Thymus (tissue), 14 donors: ENCODE data around the gene PSME1. TPM values are rescaled to one million over a fixed set of nuclear protein-coding genes. Genes with fewer than 3 reads are reported as not detected.

ENCODE experiments used
- DNase-seq, 9 donors: peaks; one replicate each; pipeline ENCODE4 v3.0.0-alpha.2; 2013; ENCODE audit warnings: low spot score in 9 of 9, low read depth in 6 of 9, missing footprints in 1 of 9
- H3K27ac ChIP-seq, 2 donors: one replicate each; pipeline ENCODE4 v1.5.1; 2013; ENCODE audit warnings: control low read depth in 1 of 2, low read depth in 1 of 2, low read length in 1 of 2, mild to moderate bottlenecking in 1 of 2, moderate library complexity in 1 of 2
- H3K27me3 ChIP-seq, 2 donors: one replicate each; pipeline ENCODE4 v1.5.1; 2013; ENCODE audit warnings: low read length in 1 of 2; ENCODE audit not compliant: control insufficient read depth in 2 of 2, insufficient read depth in 1 of 2
- H3K36me3 ChIP-seq, 2 donors: one replicate each; pipeline ENCODE4 v1.5.1; 2013; ENCODE audit warnings: low read length in 1 of 2, mild to moderate bottlenecking in 1 of 2, moderate library complexity in 1 of 2; ENCODE audit not compliant: control insufficient read depth in 2 of 2, insufficient read depth in 2 of 2
- H3K4me1 ChIP-seq, 2 donors: one replicate each; pipeline ENCODE4 v1.5.1; 2013; ENCODE audit warnings: low read length in 2 of 2; ENCODE audit not compliant: control insufficient read depth in 2 of 2, insufficient read depth in 2 of 2
- H3K4me3 ChIP-seq, 2 donors: one replicate each; pipeline ENCODE4 v1.5.1; 2013; ENCODE audit warnings: low read length in 2 of 2, control low read depth in 1 of 2, mild to moderate bottlenecking in 1 of 2
- H3K9me3 ChIP-seq, 2 donors: one replicate each; pipeline ENCODE4 v1.5.1; 2013; ENCODE audit warnings: low read length in 1 of 2, mild to moderate bottlenecking in 1 of 2; ENCODE audit not compliant: control insufficient read depth in 2 of 2, insufficient read depth in 1 of 2
- WGBS: extraction: QIAGEN DNeasy Blood & Tissue Kit; methylation state at CpG from one replicate; pipeline ENCODE4 v1.1.7; 2013; 5-methylcytosine and 5-hydroxymethylcytosine counted together
- long read RNA-seq, 10 donors: transcript quantifications; one replicate each; lab custom pipeline, GENCODE V29; 2026
- polyA plus RNA-seq: library from polyadenylated mRNA; stranded (reverse); fragments of 200-250 nt; gene quantifications from one replicate; pipeline ENCODE4 v1.2.3, GENCODE V29; 2013
- total RNA-seq: library from RNA; stranded (reverse); fragments of 120-200 nt; gene quantifications from one replicate; pipeline ENCODE4 v1.2.4, GENCODE V29; 2013
- donor health status: healthy.

PSME1 gene
- total RNA-seq (280 TPM), polyA plus RNA-seq (255 TPM)
- long read RNA-seq, donor 1, transcript PSME1-201 (11 exons, 1,006 nt), result major isoform, 20 of 25 reads
- long read RNA-seq, donor 1, partial matches to known transcripts, result 5 of 25 reads
- long read RNA-seq, donor 1, other reads (novel, unspliced or antisense), result 0 of 25 reads
- long read RNA-seq, donor 2, result 0 reads
- long read RNA-seq, donor 3, transcript PSME1-201 (11 exons, 1,006 nt), result major isoform, 132 of 248 reads
- long read RNA-seq, donor 3, partial matches to known transcripts, result 101 of 248 reads
- long read RNA-seq, donor 3, other reads (novel, unspliced or antisense), result 7 of 248 reads
- long read RNA-seq, donor 4, transcript PSME1-201 (11 exons, 1,006 nt), result major isoform, 61 of 126 reads
- long read RNA-seq, donor 4, partial matches to known transcripts, result 63 of 126 reads
- long read RNA-seq, donor 4, other reads (novel, unspliced or antisense), result 0 of 126 reads
- long read RNA-seq, donor 5, transcript PSME1-201 (11 exons, 1,006 nt), result major isoform, 157 of 342 reads
- long read RNA-seq, donor 5, partial matches to known transcripts, result 165 of 342 reads
- long read RNA-seq, donor 5, other reads (novel, unspliced or antisense), result 13 of 342 reads
- long read RNA-seq, donor 6, transcript PSME1-201 (11 exons, 1,006 nt), result major isoform, 75 of 124 reads
- long read RNA-seq, donor 6, partial matches to known transcripts, result 27 of 124 reads
- long read RNA-seq, donor 6, other reads (novel, unspliced or antisense), result 19 of 124 reads
- long read RNA-seq, donor 7, transcript PSME1-201 (11 exons, 1,006 nt), result major isoform, 140 of 222 reads
- long read RNA-seq, donor 7, partial matches to known transcripts, result 72 of 222 reads
- long read RNA-seq, donor 7, other reads (novel, unspliced or antisense), result 0 of 222 reads
- long read RNA-seq, donor 8, transcript PSME1-201 (11 exons, 1,006 nt), result major isoform, 61 of 78 reads
- long read RNA-seq, donor 8, partial matches to known transcripts, result 16 of 78 reads
- long read RNA-seq, donor 8, other reads (novel, unspliced or antisense), result 0 of 78 reads
- long read RNA-seq, donor 9, transcript PSME1-201 (11 exons, 1,006 nt), result major isoform, 93 of 140 reads
- long read RNA-seq, donor 9, partial matches to known transcripts, result 39 of 140 reads
- long read RNA-seq, donor 9, other reads (novel, unspliced or antisense), result 5 of 140 reads
- long read RNA-seq, donor 10, transcript PSME1-201 (11 exons, 1,006 nt), result major isoform, 87 of 184 reads
- long read RNA-seq, donor 10, partial matches to known transcripts, result 78 of 184 reads
- long read RNA-seq, donor 10, other reads (novel, unspliced or antisense), result 16 of 184 reads

- peaks cover 32 to 60% of the 10 kb centered on the region in 2 donors for H3K4me1 ChIP-seq
- peak within 1 kb of the TSS; percentile 78 to 79 for H3K4me3 ChIP-seq
- peak in 8 of 9 donors; percentile 85 to 95 (median 89) for DNase-seq
- H3K36me3 ChIP-seq, result peaks cover 19 to 28% of the 10 kb centered on the region in 2 donors
- H3K27ac ChIP-seq, result peak within 1 kb of the TSS; percentile 77 to 89
- H3K27me3 ChIP-seq, result no peaks in the 10 kb centered on the region
- WGBS, result under 1% methylated on average over 75 of the region's 75 CpGs
- peaks cover 0 to 4% of the 10 kb centered on the region in 2 donors for H3K9me3 ChIP-seq
Observed at GRCh38 chr14:24135834-24136683, at the start of gene PSME1. PSME1 (plus strand) TSS chr14:24136194; CDS start chr14:24136263, 69 bp downstream.

- peaks cover 3 to 6% of the 10 kb centered on the region in 2 donors for H3K4me1 ChIP-seq
- no peak for DNase-seq
- H3K9me3 ChIP-seq, result no peaks in the 10 kb centered on the region
- H3K4me3 ChIP-seq, result no peak overlapping the region
- H3K27ac ChIP-seq, result no peak overlapping the region
- H3K27me3 ChIP-seq, result peaks cover 0 to 16% of the 10 kb centered on the region in 2 donors
- WGBS, result 96% methylated on average over 1 of the region's 1 CpG
- no peaks in the 10 kb centered on the region for H3K36me3 ChIP-seq
Observed at GRCh38 chr14:24087004-24087403, 49.0 kb upstream of the PSME1 start.

- H3K36me3 ChIP-seq, result no peaks in the 10 kb centered on the region
- H3K4me3 ChIP-seq, result no peak overlapping the region
- no peak overlapping the region for H3K27ac ChIP-seq
- no peak for DNase-seq
- whole genome bisulfite sequencing, result 100% methylated on average over 2 of the region's 2 CpGs
- peaks cover 3 to 6% of the 10 kb centered on the region in 2 donors for H3K4me1 ChIP-seq
- peaks cover 0 to 6% of the 10 kb centered on the region in 2 donors for H3K27me3 ChIP-seq
- H3K9me3 ChIP-seq, result no peaks in the 10 kb centered on the region
Observed at GRCh38 chr14:24088095-24088494, 47.9 kb upstream of the PSME1 start.

GRCh38 chr14:24089890-24090289 lies 46.1 kb upstream of the PSME1 start:
- no peak overlapping the region for H3K4me3 ChIP-seq
- H3K4me1 ChIP-seq, result peaks cover 11 to 20% of the 10 kb centered on the region in 2 donors
- no peaks in the 10 kb centered on the region for H3K27me3 ChIP-seq
- H3K27ac ChIP-seq, result no peak overlapping the region
- no peaks in the 10 kb centered on the region for H3K36me3 ChIP-seq
- DNase-seq, result no peak
- 84% methylated on average over 6 of the region's 6 CpGs for whole genome bisulfite sequencing
- no peaks in the 10 kb centered on the region for H3K9me3 ChIP-seq

- no peak for DNase-seq
- Histone ChIP-seq H3K4me1 (peaks cover 13 to 28% of the 10 kb centered on the region in 2 donors), H3K27ac (no peak overlapping the region), H3K9me3 (no peaks in the 10 kb centered on the region), H3K4me3 (no peak overlapping the region), H3K27me3 (no peaks in the 10 kb centered on the region), H3K36me3 (no peaks in the 10 kb centered on the region)
Observed at GRCh38 chr14:24092110-24092504, 43.9 kb upstream of the PSME1 start.

GRCh38 chr14:24092505-24093206 lies 43.3 kb upstream of the PSME1 start:
- Histone ChIP-seq H3K27ac (no peak overlapping the region), H3K4me1 (peaks cover 13 to 28% of the 10 kb centered on the region in 2 donors), H3K27me3 (no peaks in the 10 kb centered on the region), H3K9me3 (no peaks in the 10 kb centered on the region), H3K36me3 (no peaks in the 10 kb centered on the region), H3K4me3 (no peak overlapping the region)
- 84% methylated on average over 4 of the region's 4 CpGs for WGBS
- no peak for DNase-seq

GRCh38 chr14:24093207-24093900 lies 42.6 kb upstream of the PSME1 start:
- DNase-seq, result no peak
- peak overlapping the region; percentile 54 to 90 for H3K4me3 ChIP-seq
- peaks cover under 1 to 4% of the 10 kb centered on the region in 2 donors for H3K36me3 ChIP-seq
- peak overlapping the region; percentile 27 to 34 for H3K27ac ChIP-seq
- no peaks in the 10 kb centered on the region for H3K27me3 ChIP-seq
- WGBS, result 85% methylated on average over 19 of the region's 19 CpGs
- no peaks in the 10 kb centered on the region for H3K9me3 ChIP-seq
- peaks cover 13 to 28% of the 10 kb centered on the region in 2 donors for H3K4me1 ChIP-seq
